Type B pancreatic cell (in vitro differentiated cells): ENCODE measurements around the gene CXXC5. TPM values are rescaled to one million over a fixed set of nuclear protein-coding genes. Genes with fewer than 3 reads are reported as not detected.

ENCODE experiments used
- DNase-seq: peaks from one replicate; pipeline ENCODE4 v3.0.0; 2021; ENCODE audit warnings: mixed read lengths; ENCODE audit not compliant: unreplicated experiment; ENCODE audit errors: extremely low spot score
- H3K27ac Mint-ChIP-seq: 2 replicates; pipeline ENCODE4 v1.8.0; 2021; ENCODE audit warnings: mild to moderate bottlenecking, mixed read lengths
- H3K27me3 Mint-ChIP-seq: 2 replicates; pipeline ENCODE4 v1.8.0; 2021; ENCODE audit warnings: mixed read lengths
- H3K36me3 Mint-ChIP-seq: 2 replicates; pipeline ENCODE4 v1.8.0; 2021; ENCODE audit warnings: mixed read lengths
- H3K4me1 Mint-ChIP-seq: one replicate; pipeline ENCODE4 v1.8.0; 2021; ENCODE audit warnings: mixed read lengths; ENCODE audit not compliant: unreplicated experiment
- H3K4me3 Mint-ChIP-seq: 2 replicates; pipeline ENCODE4 v1.8.0; 2021; ENCODE audit warnings: mild to moderate bottlenecking, mixed read lengths
- H3K9me3 Mint-ChIP-seq: 2 replicates; pipeline ENCODE4 v1.8.0; 2021; ENCODE audit warnings: mixed read lengths
- total RNA-seq: library from RNA; stranded (reverse); gene quantifications from 2 replicates; pipeline ENCODE4 v1.2.1, GENCODE V29; 2021; ENCODE audit warnings: low replicate concordance
- TF ChIP-seq, protein P1 (sequence below): fragments of 200-600 bp; sonication (generic); conservative IDR thresholded peaks from 2 replicates; pipeline ENCODE4 v1.5.0; 2021; ENCODE audit warnings: antibody characterized with exemption, mild to moderate bottlenecking

Gene CXXC5
- total RNA-seq, 1 donor from 2014 or later, result 58.6 TPM

GRCh38 chr5:139660105-139660922 lies 12.2 kb downstream of the CXXC5 start:
- no peak for DNase-seq
- TF ChIP-seq, protein P1, sequence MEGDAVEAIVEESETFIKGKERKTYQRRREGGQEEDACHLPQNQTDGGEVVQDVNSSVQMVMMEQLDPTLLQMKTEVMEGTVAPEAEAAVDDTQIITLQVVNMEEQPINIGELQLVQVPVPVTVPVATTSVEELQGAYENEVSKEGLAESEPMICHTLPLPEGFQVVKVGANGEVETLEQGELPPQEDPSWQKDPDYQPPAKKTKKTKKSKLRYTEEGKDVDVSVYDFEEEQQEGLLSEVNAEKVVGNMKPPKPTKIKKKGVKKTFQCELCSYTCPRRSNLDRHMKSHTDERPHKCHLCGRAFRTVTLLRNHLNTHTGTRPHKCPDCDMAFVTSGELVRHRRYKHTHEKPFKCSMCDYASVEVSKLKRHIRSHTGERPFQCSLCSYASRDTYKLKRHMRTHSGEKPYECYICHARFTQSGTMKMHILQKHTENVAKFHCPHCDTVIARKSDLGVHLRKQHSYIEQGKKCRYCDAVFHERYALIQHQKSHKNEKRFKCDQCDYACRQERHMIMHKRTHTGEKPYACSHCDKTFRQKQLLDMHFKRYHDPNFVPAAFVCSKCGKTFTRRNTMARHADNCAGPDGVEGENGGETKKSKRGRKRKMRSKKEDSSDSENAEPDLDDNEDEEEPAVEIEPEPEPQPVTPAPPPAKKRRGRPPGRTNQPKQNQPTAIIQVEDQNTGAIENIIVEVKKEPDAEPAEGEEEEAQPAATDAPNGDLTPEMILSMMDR, result no peak
- Mint-ChIP-seq H3K36me3 (no peaks in the 10 kb centered on the region), H3K4me1 (peaks cover 36% of the 10 kb centered on the region), H3K9me3 (no peaks in the 10 kb centered on the region), H3K27ac (peak overlapping the region; percentile 78), H3K4me3 (peak overlapping the region; percentile 55), H3K27me3 (no peaks in the 10 kb centered on the region)

DNA sequence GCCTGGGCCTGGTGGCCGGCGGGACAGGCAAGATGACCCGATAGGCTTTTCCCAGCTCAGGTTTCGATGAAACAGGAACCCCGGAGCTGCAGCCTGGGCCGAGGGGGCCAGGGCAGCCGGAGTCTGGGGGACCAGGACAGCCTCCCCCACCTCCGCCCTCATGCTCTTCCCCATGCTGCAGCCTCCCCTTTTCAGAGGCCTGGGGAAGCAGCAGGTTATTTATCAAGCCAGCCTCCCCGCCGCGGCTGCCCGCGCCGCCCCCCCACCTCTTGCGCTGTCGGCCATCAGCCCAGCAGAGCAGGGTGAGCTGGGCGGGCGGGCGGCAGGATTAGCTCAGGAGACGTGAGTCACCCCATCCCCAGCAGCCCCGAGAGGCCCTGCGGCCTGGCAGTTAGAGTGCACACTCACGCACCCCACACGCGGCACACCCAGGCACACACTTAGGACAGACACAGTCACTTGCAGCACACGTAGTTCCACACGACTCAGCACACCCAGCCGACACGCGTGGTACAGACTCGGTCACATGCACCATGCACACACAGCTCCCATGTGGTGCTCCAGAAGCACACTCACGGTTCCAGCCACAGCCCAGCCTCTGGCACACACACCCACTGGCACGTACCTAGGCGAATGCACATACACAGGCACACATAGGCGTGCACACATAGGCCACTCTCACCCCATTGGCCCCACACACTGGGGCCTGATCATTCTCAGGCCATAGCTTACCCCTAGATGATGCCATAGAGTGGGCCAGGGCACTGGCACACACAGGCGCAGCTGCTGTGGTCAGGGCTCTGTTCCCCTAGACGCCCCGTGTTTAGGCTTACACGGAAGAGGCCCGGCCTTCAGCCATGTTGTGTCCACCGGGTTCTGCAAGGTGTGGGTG lies 13.0 kb downstream of the CXXC5 start:
- no peaks in the 10 kb centered on the region for H3K27me3 Mint-ChIP-seq
- H3K27ac Mint-ChIP-seq, result peak overlapping the region; percentile 72
- H3K4me3 Mint-ChIP-seq, result peak overlapping the region; percentile 44
- no peak for DNase-seq
- TF ChIP-seq, protein P1, result no peak
- no peaks in the 10 kb centered on the region for H3K9me3 Mint-ChIP-seq
- no peaks in the 10 kb centered on the region for H3K36me3 Mint-ChIP-seq
- H3K4me1 Mint-ChIP-seq, result peaks cover 32% of the 10 kb centered on the region

GRCh38 chr5:139662617-139663016 lies 14.5 kb downstream of the CXXC5 start:
- no peaks in the 10 kb centered on the region for H3K9me3 Mint-ChIP-seq
- no peak overlapping the region for H3K4me3 Mint-ChIP-seq
- DNase-seq, result no peak
- H3K27me3 Mint-ChIP-seq, result no peaks in the 10 kb centered on the region
- peaks cover 34% of the 10 kb centered on the region for H3K4me1 Mint-ChIP-seq
- TF ChIP-seq, protein P1, result no peak
- H3K27ac Mint-ChIP-seq, result no peak overlapping the region
- H3K36me3 Mint-ChIP-seq, result no peaks in the 10 kb centered on the region

DNA sequence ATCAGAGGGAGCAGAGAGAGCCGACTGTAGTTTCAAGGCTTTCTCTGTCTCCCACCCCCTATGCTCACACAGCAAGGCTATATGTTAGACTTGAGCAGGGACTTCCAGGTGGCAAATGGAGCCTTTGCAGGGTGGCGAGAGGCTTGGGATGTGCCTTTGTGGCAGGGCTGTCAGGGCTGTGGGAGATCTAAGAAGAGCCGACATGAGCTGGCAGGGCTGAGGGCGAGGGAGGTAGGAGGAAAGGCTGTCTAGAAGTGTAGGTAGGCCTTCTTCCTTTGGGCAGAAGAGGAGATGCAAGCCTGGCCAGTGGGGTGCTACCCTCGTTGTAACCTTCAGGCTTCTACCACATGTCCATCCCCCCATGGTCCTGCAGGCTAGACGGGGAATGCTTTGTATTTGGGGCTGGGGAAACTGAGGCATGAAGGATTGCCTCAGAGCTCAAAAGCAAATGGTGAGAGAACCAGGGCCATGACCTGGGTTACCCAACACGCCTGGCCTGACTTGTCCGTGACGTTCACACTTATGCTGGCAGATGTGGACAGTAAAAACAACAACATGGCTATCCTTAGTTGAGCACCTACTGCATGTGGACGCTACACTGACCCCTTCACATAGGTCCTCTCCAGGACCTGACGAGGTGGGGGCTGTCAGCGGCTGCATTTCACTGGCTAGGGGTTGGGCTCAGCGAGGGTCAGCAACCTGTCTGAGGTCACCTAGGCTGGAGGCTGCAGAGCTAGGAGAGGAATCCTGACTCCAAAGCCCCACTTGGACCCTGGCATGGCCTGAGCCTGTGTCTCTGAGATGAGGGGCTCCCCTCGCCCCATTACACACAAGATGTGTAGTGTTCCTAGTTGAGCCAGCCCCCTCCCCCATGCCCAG lies 15.3 kb downstream of the CXXC5 start:
- no peaks in the 10 kb centered on the region for H3K36me3 Mint-ChIP-seq
- no peaks in the 10 kb centered on the region for H3K27me3 Mint-ChIP-seq
- DNase-seq, result no peak
- H3K27ac Mint-ChIP-seq, result peak overlapping the region; percentile 62
- H3K4me1 Mint-ChIP-seq, result peaks cover 29% of the 10 kb centered on the region
- TF ChIP-seq, protein P1, result no peak
- no peak overlapping the region for H3K4me3 Mint-ChIP-seq
- no peaks in the 10 kb centered on the region for H3K9me3 Mint-ChIP-seq

DNA sequence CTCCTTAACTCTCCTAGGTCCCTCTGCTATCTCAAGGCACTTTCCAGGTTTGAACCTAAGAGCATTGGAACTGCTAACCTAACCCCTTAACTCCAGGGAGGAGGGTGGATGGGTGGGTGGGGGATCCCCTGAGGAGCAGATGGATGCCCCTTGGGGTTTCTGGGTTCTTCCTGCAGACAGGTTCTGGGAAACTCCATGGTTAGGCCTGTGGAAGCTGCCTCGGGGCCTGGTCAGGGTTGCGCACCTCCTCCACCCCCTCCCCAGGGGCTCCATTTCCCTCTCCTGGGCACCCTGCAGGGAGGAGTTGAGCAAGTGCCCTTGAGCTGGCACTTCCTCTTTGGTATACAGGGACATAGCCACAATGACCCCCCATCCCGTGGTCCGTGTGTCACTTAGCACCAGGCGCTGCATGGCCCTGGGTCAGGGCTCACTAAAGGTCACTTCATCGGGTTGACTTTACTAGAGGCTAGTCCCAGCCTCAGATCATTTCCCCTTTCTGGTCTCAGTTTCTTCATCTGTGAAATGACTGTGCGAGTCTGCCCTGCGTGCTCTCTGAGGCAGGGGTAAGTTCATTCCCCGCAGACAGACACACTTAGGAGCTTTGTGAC lies 16.0 kb downstream of the CXXC5 start:
- Mint-ChIP-seq H3K36me3 (no peaks in the 10 kb centered on the region), H3K27me3 (no peaks in the 10 kb centered on the region), H3K27ac (no peak overlapping the region), H3K4me1 (peaks cover 31% of the 10 kb centered on the region), H3K9me3 (no peaks in the 10 kb centered on the region), H3K4me3 (no peak overlapping the region)
- TF ChIP-seq, protein P1, result no peak
- DNase-seq, result no peak
